HepG2 (cell line): ENCODE results near the gene KCNIP3. TPM values are rescaled to one million over a fixed set of nuclear protein-coding genes. Genes with fewer than 3 reads are reported as not detected.

Source experiments
- ATAC-seq: fragments of 200-7000 bp; cut with Tn5 transposase; 3 replicates; pipeline ENCODE4 v1.9.1; 2020; ENCODE audit warnings: mild to moderate bottlenecking, moderate library complexity
- BruUV-seq: library from RNA; stranded (reverse); fragments of 400-500 nt; replicated peaks from 2 replicates; lab custom pipeline; 2021; lab: Mats Ljungman, UMichigan
- CTCF ChIA-PET: fragments of 300-600 bp; formaldehyde crosslinking; extraction: SDS; loops from one replicate; lab custom pipeline; 2021; ENCODE audit warnings: low total read pairs, inconsistent platforms, low intra/inter-chr PET ratio; lab: Yijun Ruan, JAX
- POLR2A ChIA-PET: fragments of 350-600 bp; sonication (Branson Sonifier 250); formaldehyde crosslinking; loops from one replicate; lab custom pipeline; 2020; ENCODE audit warnings: antibody characterized with exemption, inconsistent platforms; lab: Yijun Ruan, JAX
- DNase-seq: peaks from one replicate; pipeline ENCODE4 v3.0.0-alpha.2; 2015; ENCODE audit warnings: low spot score
- FAIRE-seq: peaks from 3 replicates; lab custom pipeline; 2011; peaks lifted over from hg19 to GRCh38; lab: Jason Lieb, UNC
- H2AFZ ChIP-seq: one replicate; pipeline ENCODE4 v1.6.1; 2011; ENCODE audit warnings: low read length, inconsistent platforms
- H3K27ac ChIP-seq: fragments of 300-600 bp; 3 replicates; pipeline ENCODE4 v1.8.0; 2011; ENCODE audit warnings: mixed run types, mild to moderate bottlenecking, mixed read lengths, low read length, inconsistent platforms; ENCODE audit not compliant: insufficient read depth; ENCODE audit errors: extremely low read length
- H3K27me3 ChIP-seq, 2 experiments: fragments of 200-600 bp in 1 of 2; 2 replicates in 1 of 2; 3 replicates in 1 of 2; pipeline versions ENCODE4 v1.6.0 to v1.8.0; 2011; ENCODE audit warnings: low read length in 2 of 2, mild to moderate bottlenecking in 2 of 2, moderate library complexity in 2 of 2, inconsistent platforms in 1 of 2; ENCODE audit not compliant: insufficient read depth in 2 of 2, control insufficient read depth in 1 of 2
- H3K36me3 ChIP-seq, 2 experiments: fragments of 200-600 bp in 1 of 2; replicated peaks in 1 of 2; 2 replicates in 1 of 2; 3 replicates in 1 of 2; pipeline versions ENCODE4 v1.5.1 to v1.8.0; 2011; ENCODE audit warnings: low read length in 2 of 2, inconsistent platforms in 1 of 2; ENCODE audit not compliant: insufficient read depth in 2 of 2, control insufficient read depth in 1 of 2
- H3K4me1 ChIP-seq: 2 replicates; pipeline ENCODE4 v1.5.1; 2012; ENCODE audit warnings: low read length, inconsistent platforms; ENCODE audit not compliant: insufficient read depth
- H3K4me2 ChIP-seq: 2 replicates; pipeline ENCODE4 v1.6.0; 2011; ENCODE audit warnings: low read depth, low read length, inconsistent platforms
- H3K4me3 ChIP-seq, 3 experiments: fragments of 200-600 bp in 1 of 3; sonication (generic), shearing (Covaris generic) in 1 of 3; replicated peaks in 1 of 3; 2 replicates each; pipeline ENCODE4 v1.5.1; 2011 to 2016; ENCODE audit warnings: low read length in 3 of 3, inconsistent platforms in 2 of 3, low read depth in 2 of 3, mild to moderate bottlenecking in 2 of 3, control low read depth in 1 of 3, mixed read lengths in 1 of 3; ENCODE audit not compliant: insufficient read depth in 1 of 3
- H3K79me2 ChIP-seq: one replicate; pipeline ENCODE4 v1.6.1; 2011; ENCODE audit warnings: low read length, inconsistent platforms; ENCODE audit not compliant: insufficient read depth
- H3K9ac ChIP-seq: 2 replicates; pipeline ENCODE4 v1.6.0; 2011; ENCODE audit warnings: mild to moderate bottlenecking, low read depth, low read length, inconsistent platforms; ENCODE audit not compliant: insufficient read depth
- H3K9me3 ChIP-seq: 2 replicates; pipeline ENCODE4 v1.5.1; 2012; ENCODE audit warnings: mild to moderate bottlenecking, low read length
- H4K20me1 ChIP-seq: 2 replicates; pipeline ENCODE4 v1.6.0; 2011; ENCODE audit warnings: inconsistent platforms, mild to moderate bottlenecking, low read length, moderate library complexity; ENCODE audit not compliant: insufficient read depth
- AKNA ChIP-seq: sonication (generic); formaldehyde crosslinking; IDR thresholded peaks from 2 replicates; pipeline ENCODE4 v1.4.0; 2020; ENCODE audit warnings: missing genetic modification reagents, borderline replicate concordance
- BATF2 ChIP-seq: sonication (generic); formaldehyde crosslinking; IDR thresholded peaks from 2 replicates; pipeline ENCODE4 v1.8.0; 2022; ENCODE audit warnings: mild to moderate bottlenecking, missing genetic modification reagents, moderate library complexity
- CCDC6 ChIP-seq: sonication (generic); formaldehyde crosslinking; IDR thresholded peaks from 2 replicates; pipeline ENCODE4 v1.8.1; 2022; ENCODE audit warnings: mild to moderate bottlenecking, missing genetic modification reagents, moderate library complexity
- CEBPG ChIP-seq: IDR thresholded peaks from 2 replicates; pipeline ENCODE4 v1.6.1; 2016
- KAT7 ChIP-seq: IDR thresholded peaks from 2 replicates; pipeline ENCODE4 v1.6.1; 2018; ENCODE audit warnings: borderline replicate concordance, missing compliant biosample characterization
- MAFG ChIP-seq: sonication (generic); formaldehyde crosslinking; IDR thresholded peaks from 2 replicates; pipeline ENCODE4 v1.5.1; 2020; ENCODE audit warnings: mild to moderate bottlenecking, missing genetic modification reagents
- REPIN1 ChIP-seq: sonication (generic); formaldehyde crosslinking; IDR thresholded peaks from 2 replicates; pipeline ENCODE4 v1.8.0; 2022; ENCODE audit warnings: missing genetic modification reagents, low read depth, mild to moderate bottlenecking, borderline replicate concordance
- SP2 ChIP-seq: sonication (generic); formaldehyde crosslinking; IDR thresholded peaks from 2 replicates; pipeline ENCODE4 v1.5.1; 2020; ENCODE audit warnings: mild to moderate bottlenecking, missing genetic modification reagents
- TEAD3 ChIP-seq: optimal IDR thresholded peaks from 2 replicates; pipeline ENCODE3; 2016; ENCODE audit warnings: borderline replicate concordance
- ZGPAT ChIP-seq: IDR thresholded peaks from 2 replicates; pipeline ENCODE4 v1.6.1; 2016; ENCODE audit warnings: mild to moderate bottlenecking
- ZNF547 ChIP-seq: sonication (generic); formaldehyde crosslinking; IDR thresholded peaks from 2 replicates; pipeline ENCODE4 v1.5.1; 2020; ENCODE audit warnings: mild to moderate bottlenecking, missing genetic modification reagents
- ZNF605 ChIP-seq: sonication (generic); formaldehyde crosslinking; IDR thresholded peaks from 2 replicates; pipeline ENCODE4 v1.8.0; 2022; ENCODE audit warnings: mild to moderate bottlenecking, missing genetic modification reagents
- ZNF687 ChIP-seq: sonication (generic); formaldehyde crosslinking; IDR thresholded peaks from 2 replicates; pipeline ENCODE4 v1.5.1; 2020; ENCODE audit warnings: mild to moderate bottlenecking, missing genetic modification reagents, moderate library complexity
- WGBS: methylation state at CpG from one replicate; pipeline ENCODE4 v1.1.6; 2017; ENCODE audit warnings: low lambda C conversion rate; 5-methylcytosine and 5-hydroxymethylcytosine counted together
- in situ Hi-C: cut with HindIII; loops from 2 replicates; pipeline ENCODE4 v1.10.0; 2017; ENCODE audit warnings: low pct_unique_long_range_greater_than_20kb; ENCODE audit not compliant: extremely low pct_ligation_motif_present
- intact Hi-C: fragments of 100-400 bp; cut with micrococcal nuclease; formaldehyde crosslinking; loops from one replicate; pipeline ENCODE4 v1.10.0; 2022; ENCODE audit not compliant: unreplicated experiment
- polyA plus RNA-seq, 8 experiments: library from polyadenylated mRNA; depleted of rRNA in 3 of 8; stranded (reverse) in 7 of 8; unstranded in 1 of 8; fragments of >200 nt; fragmentation: Illumina TruSeq in 4 of 8; extraction: Trizol in 4 of 8; gene quantifications; 2 replicates each; pipeline versions ENCODE4 v1.2.1 to v1.2.3, GENCODE V29; 2011 to 2016; ENCODE audit warnings: low read depth in 4 of 8, missing spikeins in 1 of 8, mixed read lengths in 1 of 8; ENCODE audit not compliant: insufficient read depth in 1 of 8
- total RNA-seq, 5 experiments: library from RNA; depleted of rRNA; stranded (reverse); fragments of >200 nt; fragmentation: Illumina TruSeq; extraction: Trizol; gene quantifications; 2 replicates each; pipeline ENCODE4 v1.2.3, GENCODE V29; 2016; ENCODE audit warnings: low read depth in 1 of 5

Gene KCNIP3
- total and polyA plus RNA-seq, 2 of the 13 experiments (the other 11 are each of a cell fraction or from before 2014, with no cell fraction given): not detected

- TF ChIP-seq AKNA (CRISPR knock-in tag) (no peak), TEAD3 (CRISPR knock-in tag) (no peak), KAT7 (no peak)
These were observed 9.8 kb upstream of the KCNIP3 start (continued) for GRCh38 chr2:95287336-95287735.

- DNase-seq (no peak), FAIRE-seq (no peak), ATAC-seq (no peak)
- no peak overlapping the region for H3K4me3 ChIP-seq
- 0 out of 2 replicates have a peak, but pooled peaks cover 3% of the 10 kb centered on the region for H3K9me3 ChIP-seq
- no peak overlapping the region for H3K9ac ChIP-seq
- no peaks in the 10 kb centered on the region; the same call in 1 of the 2 replicates for H4K20me1 ChIP-seq
- CTCF ChIA-PET: no interaction called here
- H3K79me2 ChIP-seq: no peaks in the 10 kb centered on the region
- H3K27ac ChIP-seq: no peak overlapping the region
- no peak overlapping the region for H3K4me2 ChIP-seq
- no TSS peak for BruUV-seq
- in situ Hi-C loops: no loop called here
- POLR2A ChIA-PET: no interaction called here
- H2AFZ ChIP-seq: no peak overlapping the region
- H3K4me1 ChIP-seq: no peaks in the 10 kb centered on the region
- WGBS: 20% methylated on average over 4 of the region's 5 CpGs
- peaks cover 0 to 11% of the 10 kb centered on the region in 2 experiments; a peak in 4 of 5 replicates for H3K27me3 ChIP-seq
- no peaks in the 10 kb centered on the region for H3K36me3 ChIP-seq
- intact Hi-C loops: no loop called here
- TF ChIP-seq CEBPG (no peak), BATF2 (CRISPR knock-in tag) (no peak), REPIN1 (CRISPR knock-in tag) (no peak), ZNF547 (CRISPR knock-in tag) (no peak), ZGPAT (no peak), SP2 (CRISPR knock-in tag) (no peak), MAFG (CRISPR knock-in tag) (no peak), ZNF687 (CRISPR knock-in tag) (no peak), ZNF605 (CRISPR knock-in tag) (no peak), CCDC6 (CRISPR knock-in tag) (no peak)
These were observed 9.3 kb upstream of the KCNIP3 start for GRCh38 chr2:95287806-95288205.
